ENCODE data around the gene ARHGAP28.

- TF ChIP-seq RBBP5 (conservative IDR thresholded peaks at IDR 0.05) = no peak
- TF ChIP-seq RAD21 (IDR thresholded peaks at IDR 0.05; ENCODE audit: insufficient read depth, low read depth, low read length) = no peak
- no peak for TF ChIP-seq CTCF (IDR thresholded peaks at IDR 0.05 in 2 of 3, conservative IDR thresholded peaks at IDR 0.05 in 1 of 3; ENCODE audit: control insufficient read depth in 2 of 3, extremely low read depth in 1 of 3, insufficient read depth in 1 of 3, low read depth in 3 of 3, low read length in 3 of 3)
- TF ChIP-seq POLR2AphosphoS5 (IDR thresholded peaks at IDR 0.05; ENCODE audit: low read length) = no peak
- no peak for TF ChIP-seq SMC3 (IDR thresholded peaks at IDR 0.05; ENCODE audit: borderline replicate concordance, low read length)
- no peak for TF ChIP-seq CBX3 (IDR thresholded peaks at IDR 0.05; ENCODE audit: borderline replicate concordance, low read depth)
- TF ChIP-seq BCLAF1 (IDR thresholded peaks at IDR 0.05) = no peak
Measured at GRCh38 chr18:6961331-6961730, 231.8 kb downstream of the ARHGAP28 start.
